NCI-H2081 treated with DMSO at 0.1 percent for 48 hours (cell line): ENCODE data around the gene CERS6.

ENCODE experiments used
- DNase-seq: peaks from one replicate; lab custom pipeline; 2025; lab: John Stamatoyannopoulos, UW

The CERS6 gene

GRCh38 chr2:168568476-168569267 is 112.6 kb downstream of the CERS6 start:
- no peak for DNase-seq

GRCh38 chr2:168571061-168571460 is 115.0 kb downstream of the CERS6 start:
- DNase-seq: no peak

GRCh38 chr2:168573128-168573903 is 117.2 kb downstream of the CERS6 start:
- no peak for DNase-seq

GRCh38 chr2:168574856-168575630 is 119.0 kb downstream of the CERS6 start:
- DNase-seq: no peak

- no peak for DNase-seq
These were observed 121.8 kb downstream of the CERS6 start for GRCh38 chr2:168577885-168578284.

- DNase-seq: no peak
These were observed 127.1 kb downstream of the CERS6 start for GRCh38 chr2:168583064-168583709.

- no peak for DNase-seq
These were observed 127.8 kb downstream of the CERS6 start for GRCh38 chr2:168583710-168584521.

- DNase-seq: no peak
These were observed 128.8 kb downstream of the CERS6 start for GRCh38 chr2:168584911-168585310.

GRCh38 chr2:168585700-168586099 is 129.6 kb downstream of the CERS6 start:
- no peak for DNase-seq

- DNase-seq: no peak
These were observed 131.2 kb downstream of the CERS6 start for GRCh38 chr2:168587307-168587706.

GRCh38 chr2:168589236-168590211 is 133.5 kb downstream of the CERS6 start:
- DNase-seq: no peak

- no peak for DNase-seq
These were observed 136.2 kb downstream of the CERS6 start for GRCh38 chr2:168592181-168592831.

- no peak for DNase-seq
These were observed 137.6 kb downstream of the CERS6 start for GRCh38 chr2:168593713-168594112.

- no peak for DNase-seq
These were observed 138.7 kb downstream of the CERS6 start for GRCh38 chr2:168594778-168595177.

GRCh38 chr2:168596881-168597655 is 141.0 kb downstream of the CERS6 start:
- no peak for DNase-seq

- no peak for DNase-seq
These were observed 143.7 kb downstream of the CERS6 start for GRCh38 chr2:168599738-168600137.

GRCh38 chr2:168600949-168601348 is 144.9 kb downstream of the CERS6 start:
- no peak for DNase-seq

GRCh38 chr2:168601741-168602140 is 145.7 kb downstream of the CERS6 start:
- no peak for DNase-seq

GRCh38 chr2:168602379-168602778 is 146.3 kb downstream of the CERS6 start:
- no peak for DNase-seq
